ENCODE data around the gene PCAT7.

PCAT7 gene

GRCh38 chr9:94568250-94568889 is 13.5 kb downstream of the PCAT7 start:
- Histone ChIP-seq H3K9me3 (ENCODE audit: insufficient read depth, low read length) (no peaks in the 10 kb centered on the region), H3K27me3 (ENCODE audit: low read depth, low read length) (peaks cover 4% of the 10 kb centered on the region; the same call in 1 of the 2 replicates), H3K79me2 (ENCODE audit: low read length) (no peaks in the 10 kb centered on the region), H3K4me3 (ENCODE audit: low read length) (no peak overlapping the region), H4K20me1 (ENCODE audit: insufficient read depth, low read length) (no peaks in the 10 kb centered on the region), H3K4me1 (ENCODE audit: low read length) (no peaks in the 10 kb centered on the region), H2AFZ (ENCODE audit: low read depth, low read length) (no peak overlapping the region), H3K36me3 (replicated peaks; ENCODE audit: low read depth, low read length) (no peaks in the 10 kb centered on the region), H3K4me2 (ENCODE audit: low read length) (no peak overlapping the region), H3K9ac (ENCODE audit: low read length) (no peak overlapping the region), H3K27ac (ENCODE audit: low read length) (no peak overlapping the region)
- TF ChIP-seq EZH2phosphoT487 (IDR thresholded peaks at IDR 0.05; ENCODE audit: low read depth): no peak
- TF ChIP-seq CTCF (IDR thresholded peaks at IDR 0.05; ENCODE audit: low read depth, low read length): no peak

GRCh38 chr9:94568972-94569712 is 14.3 kb downstream of the PCAT7 start:
- Histone ChIP-seq H4K20me1 (ENCODE audit: insufficient read depth, low read length) (no peaks in the 10 kb centered on the region), H3K9ac (ENCODE audit: low read length) (no peak overlapping the region), H3K27ac (ENCODE audit: low read length) (no peak overlapping the region), H3K4me1 (ENCODE audit: low read length) (no peaks in the 10 kb centered on the region), H3K9me3 (ENCODE audit: insufficient read depth, low read length) (no peaks in the 10 kb centered on the region), H2AFZ (ENCODE audit: low read depth, low read length) (no peak overlapping the region), H3K4me3 (ENCODE audit: low read length) (no peak overlapping the region), H3K79me2 (ENCODE audit: low read length) (no peaks in the 10 kb centered on the region), H3K4me2 (ENCODE audit: low read length) (no peak overlapping the region), H3K36me3 (replicated peaks; ENCODE audit: low read depth, low read length) (no peaks in the 10 kb centered on the region), H3K27me3 (ENCODE audit: low read depth, low read length) (peaks cover 10% of the 10 kb centered on the region)
- TF ChIP-seq CTCF (IDR thresholded peaks at IDR 0.05; ENCODE audit: low read depth, low read length) (no peak), EZH2phosphoT487 (IDR thresholded peaks at IDR 0.05; ENCODE audit: low read depth) (no peak)

GRCh38 chr9:94576131-94576530 is 21.2 kb downstream of the PCAT7 start:
- Histone ChIP-seq H3K4me1 (ENCODE audit: low read length) (peaks cover 5% of the 10 kb centered on the region; the same call in 1 of the 2 replicates), H3K79me2 (ENCODE audit: low read length) (no peaks in the 10 kb centered on the region), H2AFZ (ENCODE audit: low read depth, low read length) (no peak overlapping the region), H3K4me3 (ENCODE audit: low read length) (no peak overlapping the region), H4K20me1 (ENCODE audit: insufficient read depth, low read length) (no peaks in the 10 kb centered on the region), H3K27me3 (ENCODE audit: low read depth, low read length) (peaks cover 10% of the 10 kb centered on the region), H3K4me2 (ENCODE audit: low read length) (no peak overlapping the region), H3K9me3 (ENCODE audit: insufficient read depth, low read length) (no peaks in the 10 kb centered on the region), H3K27ac (ENCODE audit: low read length) (no peak overlapping the region), H3K9ac (ENCODE audit: low read length) (no peak overlapping the region), H3K36me3 (replicated peaks; ENCODE audit: low read depth, low read length) (no peaks in the 10 kb centered on the region)
- TF ChIP-seq CTCF (IDR thresholded peaks at IDR 0.05; ENCODE audit: low read depth, low read length): no peak
- no peak for TF ChIP-seq EZH2phosphoT487 (IDR thresholded peaks at IDR 0.05; ENCODE audit: low read depth)

GRCh38 chr9:94577036-94577435 is 22.2 kb downstream of the PCAT7 start:
- H3K4me3 ChIP-seq (ENCODE audit: low read length): no peak overlapping the region
- H3K79me2 ChIP-seq (ENCODE audit: low read length): no peaks in the 10 kb centered on the region
- TF ChIP-seq CTCF (IDR thresholded peaks at IDR 0.05; ENCODE audit: low read depth, low read length) (no peak), EZH2phosphoT487 (IDR thresholded peaks at IDR 0.05; ENCODE audit: low read depth) (no peak)
- no peak overlapping the region for H2AFZ ChIP-seq (ENCODE audit: low read depth, low read length)
- no peak overlapping the region for H3K4me2 ChIP-seq (ENCODE audit: low read length)
- H3K4me1 ChIP-seq (ENCODE audit: low read length): peaks cover 5% of the 10 kb centered on the region; the same call in 1 of the 2 replicates
- H3K9me3 ChIP-seq (ENCODE audit: insufficient read depth, low read length): no peaks in the 10 kb centered on the region
- H4K20me1 ChIP-seq (ENCODE audit: insufficient read depth, low read length): no peaks in the 10 kb centered on the region
- no peak overlapping the region for H3K9ac ChIP-seq (ENCODE audit: low read length)
- peaks cover 10% of the 10 kb centered on the region; the same call in 1 of the 2 replicates for H3K27me3 ChIP-seq (ENCODE audit: low read depth, low read length)
- no peak overlapping the region for H3K27ac ChIP-seq (ENCODE audit: low read length)
- no peaks in the 10 kb centered on the region for H3K36me3 ChIP-seq (replicated peaks; ENCODE audit: low read depth, low read length)

All from OCI-LY3 (cell line).